Activated T-cell treated with anti-CD3 and anti-CD28 coated beads, Interleukin-2, amount 50 U/mL, for 72 hours (primary cell): ENCODE measurements around the gene ZNF304. TPM values are rescaled to one million over a fixed set of nuclear protein-coding genes. Genes with fewer than 3 reads are reported as not detected.

Source experiments
- ATAC-seq, 2 donors: fragments of 150-1000 bp; cut with Tn5 transposase; replicated peaks in 1 of 2; 2 replicates each; pipeline ENCODE4 v1.10.0; 2021; ENCODE audit warnings: moderate library complexity in 2 of 2, mild to moderate bottlenecking in 1 of 2
- DNase-seq, 2 donors: peaks; one replicate each; pipeline ENCODE4 v3.0.0; 2021 to 2022; ENCODE audit warnings: mixed read lengths in 1 of 2
- H3K27ac Mint-ChIP-seq: one replicate; pipeline ENCODE4 v1.8.0; 2022; ENCODE audit warnings: mild to moderate bottlenecking, moderate library complexity, mixed read lengths
- H3K27me3 Mint-ChIP-seq: one replicate; pipeline ENCODE4 v1.8.0; 2022; ENCODE audit warnings: low read depth, mixed read lengths
- H3K36me3 Mint-ChIP-seq, 2 donors: one replicate each; pipeline ENCODE4 v1.8.0; 2022; ENCODE audit warnings: mixed read lengths in 2 of 2, mild to moderate bottlenecking in 1 of 2; ENCODE audit not compliant: insufficient read depth in 2 of 2
- H3K4me1 Mint-ChIP-seq: one replicate; pipeline ENCODE4 v1.8.0; 2022; ENCODE audit warnings: low read depth, mixed read lengths
- H3K4me3 Mint-ChIP-seq, 2 donors: one replicate each; pipeline ENCODE4 v1.8.0; 2022; ENCODE audit warnings: mild to moderate bottlenecking in 2 of 2, mixed read lengths in 2 of 2, moderate library complexity in 2 of 2
- H3K9me3 Mint-ChIP-seq, 2 donors: one replicate each; pipeline ENCODE4 v1.8.0; 2022; ENCODE audit warnings: mixed read lengths in 2 of 2
- total RNA-seq, 2 donors: library from RNA; stranded (reverse); gene quantifications; one replicate each; pipeline ENCODE4 v1.2.3, GENCODE V29; 2022

ZNF304 gene
- total RNA-seq, 2 donors from 2014 or later = 8.1 to 8.3 TPM

- H3K27ac Mint-ChIP-seq = peak overlapping the region; percentile 76
- H3K4me3 Mint-ChIP-seq = no peak overlapping the region
- ATAC-seq = peak; percentile 53 to 54
Observed at GRCh38 chr19:57406516-57407123, 55.5 kb downstream of the ZNF304 start.

More at GRCh38 chr19:57406516-57407123, 55.5 kb downstream of the ZNF304 start:
- Mint-ChIP-seq H3K4me1 (peaks cover 11% of the 10 kb centered on the region), H3K36me3 (peaks cover 2 to 6% of the 10 kb centered on the region in 2 donors), H3K27me3 (no peaks in the 10 kb centered on the region), H3K9me3 (peaks cover 0 to 8% of the 10 kb centered on the region in 2 donors)
- DNase-seq = peak; percentile 76 to 81

Other genes with a start within 250 kb of the ZNF304 start
- gene USP29, start 231.3 kb upstream of the ZNF304 start, total RNA-seq = not detected
- not detected for gene ZIM3, start 206.1 kb upstream of the ZNF304 start, total RNA-seq
- not detected for gene DUXA, start 183.8 kb upstream of the ZNF304 start, total RNA-seq
- gene ZNF264, start 159.8 kb upstream of the ZNF304 start, total RNA-seq = 10 to 100 TPM; 38.7 to 43.3 TPM
- gene AURKC, start 120.2 kb upstream of the ZNF304 start, total RNA-seq = 1 to 10 TPM; 2.2 to 4.3 TPM
- gene ZNF805, start 110.6 kb upstream of the ZNF304 start, total RNA-seq = 10 to 100 TPM; 14.4 to 16.2 TPM
- 100 to 1,000 TPM; 114 to 129 TPM for gene ZNF460, start 70.8 kb upstream of the ZNF304 start, total RNA-seq
- gene ZNF543, start 30.8 kb upstream of the ZNF304 start, total RNA-seq = 1 to 10 TPM; 8.4 to 9.0 TPM
- gene TRAPPC2B, start 12.3 kb downstream of the ZNF304 start, total RNA-seq = 1 to 10 TPM; 7.3 to 8.5 TPM
- 1 to 10 TPM; 3.9 to 4.5 TPM for gene ZNF547, start 12.3 kb downstream of the ZNF304 start, total RNA-seq
- 10 to 100 TPM; 40.4 to 62.8 TPM for gene ZNF548, start 38.6 kb downstream of the ZNF304 start, total RNA-seq
- gene ZNF17, start 59.9 kb downstream of the ZNF304 start, total RNA-seq = 10 to 100 TPM; 11.0 to 12.0 TPM
- 10 to 100 TPM; 16.5 to 18.0 TPM for gene ZNF749, start 84.1 kb downstream of the ZNF304 start, total RNA-seq
- gene VN1R1, start 105.9 kb downstream of the ZNF304 start, total RNA-seq = 1 to 10 TPM in 1 of 2 donors, under 1 TPM in 1; 0.37 to 1.1 TPM
- gene ZNF772, start 126.3 kb downstream of the ZNF304 start, total RNA-seq = 1 to 10 TPM; 6.4 to 7.7 TPM
- gene ZNF419, start 136.5 kb downstream of the ZNF304 start, total RNA-seq = 10 to 100 TPM; 10.2 to 11.1 TPM
- gene ZNF773, start 148.7 kb downstream of the ZNF304 start, total RNA-seq = 10 to 100 TPM; 11.9 to 12.7 TPM
- gene ZNF549, start 176.1 kb downstream of the ZNF304 start, total RNA-seq = 1 to 10 TPM; 6.8 to 6.9 TPM
- 10 to 100 TPM; 12.2 to 12.9 TPM for gene ZNF550, start 208.6 kb downstream of the ZNF304 start, total RNA-seq
- gene ZNF416, start 227.6 kb downstream of the ZNF304 start, total RNA-seq = 1 to 10 TPM; 3.2 to 5.5 TPM
- 1 to 10 TPM; 5.1 to 9.0 TPM for gene ZIK1, start 232.9 kb downstream of the ZNF304 start, total RNA-seq
- gene ZNF530, start 248.6 kb downstream of the ZNF304 start, total RNA-seq = 1 to 10 TPM; 5.6 to 7.9 TPM